Uterus (tissue), 2 donors: Measurements from ENCODE around the gene DNAJC25.
"Not testable (repeated sequence)": the region's sequence is repeated elsewhere in the genome, so short reads cannot be mapped to it uniquely, and the experiment has no call there.

Source experiments
- CTCF ChIP-seq, 4 experiments: fragments of 200-600 bp in 2 of 4; fragments of 450-650 bp in 2 of 4; sonication (generic) in 2 of 4; IDR thresholded peaks; one replicate each; pipeline ENCODE4 v1.5.1; 2016 to 2019; ENCODE audit warnings: antibody characterized with exemption in 4 of 4, mild to moderate bottlenecking in 2 of 4, moderate library complexity in 1 of 4
- POLR2A ChIP-seq, 2 donors: fragments of 450-650 bp; IDR thresholded peaks; one replicate each; pipeline ENCODE4 v1.6.1; 2016; ENCODE audit warnings: antibody characterized with exemption in 2 of 2, mild to moderate bottlenecking in 1 of 2, moderate library complexity in 1 of 2

- TF ChIP-seq CTCF, POLR2A (IDR thresholded peaks at IDR 0.05): not testable (repeated sequence)
Observed at GRCh38 chr9:111617349-111617748, 13.8 kb upstream of the DNAJC25 start.
